Subcutaneous abdominal adipose tissue (tissue), 5 donors: Measurements from ENCODE around the gene DAPK2.

Source experiments
- H3K27ac ChIP-seq: one replicate; pipeline ENCODE4 v1.7.0; 2013; ENCODE audit warnings: low read depth, mild to moderate bottlenecking, inconsistent platforms, low read length, moderate library complexity
- H3K27me3 ChIP-seq, 5 donors: one replicate each; pipeline ENCODE4 v1.7.0; 2013; ENCODE audit warnings: low read length in 5 of 5, inconsistent platforms in 1 of 5; ENCODE audit not compliant: control insufficient read depth in 5 of 5, insufficient read depth in 4 of 5
- H3K36me3 ChIP-seq, 5 donors: one replicate each; pipeline ENCODE4 v1.7.0; 2013; ENCODE audit warnings: low read length in 5 of 5; ENCODE audit not compliant: control insufficient read depth in 5 of 5, insufficient read depth in 5 of 5
- H3K4me1 ChIP-seq, 5 donors: one replicate each; pipeline ENCODE4 v1.7.0; 2013; ENCODE audit warnings: low read length in 5 of 5, mild to moderate bottlenecking in 3 of 5, moderate library complexity in 1 of 5; ENCODE audit not compliant: control insufficient read depth in 5 of 5, insufficient read depth in 5 of 5
- H3K4me3 ChIP-seq, 5 donors: one replicate each; pipeline ENCODE4 v1.7.0; 2013; ENCODE audit warnings: low read length in 5 of 5, low read depth in 1 of 5
- H3K9ac ChIP-seq, 5 donors: one replicate each; pipeline ENCODE4 v1.7.0; 2013; ENCODE audit warnings: low read length in 5 of 5, mild to moderate bottlenecking in 4 of 5, moderate library complexity in 3 of 5
- H3K9me3 ChIP-seq, 5 donors: one replicate each; pipeline ENCODE4 v1.7.0; 2013; ENCODE audit warnings: low read length in 5 of 5; ENCODE audit not compliant: control insufficient read depth in 5 of 5
- donor health status: healthy.
- donor health status: healthy.
- donor health status: healthy.
- donor health status: healthy.
- donor health status: healthy.

The DAPK2 gene

GRCh38 chr15:63893866-63894661, 152.2 kb downstream of the DAPK2 start:
- H3K27ac ChIP-seq = no peak overlapping the region

DNA sequence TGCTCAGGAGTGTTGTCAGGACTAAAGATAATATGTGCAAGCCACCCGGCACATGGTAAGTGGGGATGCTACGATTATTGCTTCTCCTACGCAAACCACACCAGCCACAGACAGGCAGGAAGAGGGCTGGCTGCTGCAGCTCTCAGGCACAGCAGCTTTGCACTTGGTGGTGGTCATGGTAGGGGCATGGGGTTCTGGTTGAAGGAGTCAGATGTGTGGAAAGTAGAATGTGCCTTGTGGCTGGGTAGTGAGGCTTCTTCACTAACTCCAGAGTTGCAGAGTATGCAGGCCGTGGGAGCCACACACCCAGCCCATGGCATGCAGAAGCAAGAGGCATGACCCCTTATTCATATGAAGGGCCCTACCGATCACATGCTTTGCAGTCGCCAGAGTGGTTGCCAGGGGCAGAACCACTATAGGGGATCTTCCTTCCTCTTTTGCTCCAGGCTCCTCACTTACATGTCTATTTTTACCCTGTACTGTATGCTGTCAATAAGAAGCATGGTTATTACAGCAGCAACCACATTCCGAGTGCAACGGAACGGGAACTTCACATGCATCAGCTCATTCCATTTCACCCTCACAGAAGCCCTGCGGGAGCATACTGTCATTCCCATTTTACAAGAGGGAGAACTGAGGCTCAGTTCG, 153.4 kb downstream of the DAPK2 start:
- Histone ChIP-seq H3K27ac (no peak overlapping the region), H3K4me3 (no peak overlapping the region), H3K27me3 (no peaks in the 10 kb centered on the region), H3K36me3 (no peaks in the 10 kb centered on the region), H3K9ac (no peak overlapping the region), H3K4me1 (peaks cover 10 to 54% (median 44%) of the 10 kb centered on the region in 5 donors), H3K9me3 (no peaks in the 10 kb centered on the region)

More at GRCh38 chr15:63893866-63894661, 152.2 kb downstream of the DAPK2 start:
- Histone ChIP-seq H3K27me3 (no peaks in the 10 kb centered on the region), H3K4me1 (peaks cover 8 to 55% (median 40%) of the 10 kb centered on the region in 5 donors), H3K9me3 (no peaks in the 10 kb centered on the region), H3K36me3 (no peaks in the 10 kb centered on the region), H3K4me3 (no peak overlapping the region), H3K9ac (peak overlapping the region in 1 of 5 donors; percentile 24)

- Histone ChIP-seq H3K36me3 (no peaks in the 10 kb centered on the region), H3K4me1 (peaks cover 10 to 52% (median 33%) of the 10 kb centered on the region in 5 donors), H3K4me3 (no peak overlapping the region), H3K9me3 (no peaks in the 10 kb centered on the region), H3K9ac (no peak overlapping the region), H3K27ac (no peak overlapping the region), H3K27me3 (no peaks in the 10 kb centered on the region)
Observed at GRCh38 chr15:63891768-63892133, 154.5 kb downstream of the DAPK2 start.

- Histone ChIP-seq H3K4me1 (peaks cover 7 to 46% (median 28%) of the 10 kb centered on the region in 5 donors), H3K4me3 (no peak overlapping the region), H3K9me3 (no peaks in the 10 kb centered on the region), H3K9ac (no peak overlapping the region), H3K36me3 (no peaks in the 10 kb centered on the region), H3K27me3 (no peaks in the 10 kb centered on the region), H3K27ac (no peak overlapping the region)
Observed at GRCh38 chr15:63891079-63891767, 155.1 kb downstream of the DAPK2 start.

DNA sequence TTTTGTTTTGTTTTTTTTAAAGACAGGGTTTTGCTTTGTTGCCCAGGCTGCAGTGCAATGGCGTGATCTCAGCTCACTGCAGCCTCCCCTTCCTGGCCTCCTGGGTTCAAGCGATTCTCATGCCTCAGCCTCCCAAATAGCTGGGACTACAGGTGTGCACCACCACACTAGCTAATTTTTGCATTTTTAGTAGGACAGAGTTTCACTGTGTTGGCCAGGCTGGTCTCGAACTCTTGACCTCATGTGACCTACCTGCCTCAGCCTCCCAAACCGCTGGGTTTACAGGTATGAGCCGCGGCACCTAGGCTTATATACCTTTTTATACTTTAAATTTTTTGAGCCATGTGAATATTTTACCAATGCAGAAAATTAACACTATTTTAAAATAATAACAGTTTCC, 155.7 kb downstream of the DAPK2 start:
- H3K27ac ChIP-seq = no peak overlapping the region
- H3K4me3 ChIP-seq = no peak overlapping the region
- H3K27me3 ChIP-seq = no peaks in the 10 kb centered on the region
- peaks cover 3 to 40% (median 22%) of the 10 kb centered on the region in 5 donors for H3K4me1 ChIP-seq
- H3K36me3 ChIP-seq = no peaks in the 10 kb centered on the region
- H3K9me3 ChIP-seq = no peaks in the 10 kb centered on the region
- no peak overlapping the region for H3K9ac ChIP-seq

- Histone ChIP-seq H3K4me3 (no peak overlapping the region), H3K9me3 (no peaks in the 10 kb centered on the region), H3K27me3 (no peaks in the 10 kb centered on the region), H3K9ac (no peak overlapping the region), H3K36me3 (no peaks in the 10 kb centered on the region), H3K27ac (no peak overlapping the region), H3K4me1 (peaks cover 3 to 38% (median 22%) of the 10 kb centered on the region in 5 donors)
Observed at GRCh38 chr15:63889831-63890230, 156.5 kb downstream of the DAPK2 start.

DNA sequence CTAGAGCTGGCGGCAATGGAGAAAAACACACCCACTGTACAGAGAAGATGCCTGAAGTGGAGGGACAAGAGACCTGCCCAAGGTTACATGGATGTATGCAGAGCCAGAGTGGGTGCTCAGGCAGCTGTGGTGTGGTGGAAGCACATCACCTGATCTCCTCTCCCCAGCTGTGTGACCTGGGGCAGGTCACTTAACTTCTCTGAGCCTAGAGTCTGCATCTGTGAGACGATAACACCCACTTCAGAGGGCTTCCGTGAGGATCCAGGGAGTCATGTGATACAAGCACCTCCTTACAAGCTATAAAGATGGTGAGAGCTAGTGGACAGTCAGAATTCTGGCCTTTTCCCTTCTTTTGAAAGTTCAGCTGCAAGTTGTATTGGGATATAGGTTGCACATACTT, 157.5 kb downstream of the DAPK2 start:
- no peak overlapping the region for H3K27ac ChIP-seq
- no peaks in the 10 kb centered on the region for H3K27me3 ChIP-seq
- peaks cover 3 to 38% (median 22%) of the 10 kb centered on the region in 5 donors for H3K4me1 ChIP-seq

GRCh38 chr15:63888146-63888545, 158.1 kb downstream of the DAPK2 start:
- Histone ChIP-seq H3K4me3 (no peak overlapping the region), H3K27me3 (no peaks in the 10 kb centered on the region), H3K9me3 (no peaks in the 10 kb centered on the region), H3K36me3 (no peaks in the 10 kb centered on the region), H3K4me1 (peaks cover 3 to 38% (median 22%) of the 10 kb centered on the region in 5 donors), H3K9ac (no peak overlapping the region), H3K27ac (no peak overlapping the region)

More for the DNA sequence above, 157.5 kb downstream of the DAPK2 start:
- Histone ChIP-seq H3K9ac (no peak overlapping the region), H3K4me3 (no peak overlapping the region), H3K9me3 (no peaks in the 10 kb centered on the region), H3K36me3 (no peaks in the 10 kb centered on the region)

- no peaks in the 10 kb centered on the region for H3K36me3 ChIP-seq
- no peak overlapping the region for H3K9ac ChIP-seq
- H3K9me3 ChIP-seq = no peaks in the 10 kb centered on the region
- H3K27ac ChIP-seq = no peak overlapping the region
- no peaks in the 10 kb centered on the region for H3K27me3 ChIP-seq
- peaks cover 3 to 33% (median 21%) of the 10 kb centered on the region in 5 donors for H3K4me1 ChIP-seq
- H3K4me3 ChIP-seq = no peak overlapping the region
Observed at GRCh38 chr15:63887630-63888029, 158.7 kb downstream of the DAPK2 start.

- Histone ChIP-seq H3K9ac (no peak overlapping the region), H3K27me3 (no peaks in the 10 kb centered on the region), H3K36me3 (no peaks in the 10 kb centered on the region), H3K4me1 (peaks cover 2 to 33% (median 18%) of the 10 kb centered on the region in 5 donors), H3K9me3 (no peaks in the 10 kb centered on the region), H3K4me3 (no peak overlapping the region), H3K27ac (no peak overlapping the region)
Observed at GRCh38 chr15:63884953-63885352, 161.3 kb downstream of the DAPK2 start.
